NOMO-1 treated with DMSO at 0.1 percent for 48 hours (cell line): Measurements from ENCODE around the gene PDGFRB.

Experiments
- DNase-seq: peaks from one replicate; lab custom pipeline; 2025; ENCODE audit not compliant: unreplicated experiment; lab: John Stamatoyannopoulos, UW

The PDGFRB gene

GRCh38 chr5:150182774-150183173, 27.1 kb upstream of the PDGFRB start:
- no peak for DNase-seq

DNA sequence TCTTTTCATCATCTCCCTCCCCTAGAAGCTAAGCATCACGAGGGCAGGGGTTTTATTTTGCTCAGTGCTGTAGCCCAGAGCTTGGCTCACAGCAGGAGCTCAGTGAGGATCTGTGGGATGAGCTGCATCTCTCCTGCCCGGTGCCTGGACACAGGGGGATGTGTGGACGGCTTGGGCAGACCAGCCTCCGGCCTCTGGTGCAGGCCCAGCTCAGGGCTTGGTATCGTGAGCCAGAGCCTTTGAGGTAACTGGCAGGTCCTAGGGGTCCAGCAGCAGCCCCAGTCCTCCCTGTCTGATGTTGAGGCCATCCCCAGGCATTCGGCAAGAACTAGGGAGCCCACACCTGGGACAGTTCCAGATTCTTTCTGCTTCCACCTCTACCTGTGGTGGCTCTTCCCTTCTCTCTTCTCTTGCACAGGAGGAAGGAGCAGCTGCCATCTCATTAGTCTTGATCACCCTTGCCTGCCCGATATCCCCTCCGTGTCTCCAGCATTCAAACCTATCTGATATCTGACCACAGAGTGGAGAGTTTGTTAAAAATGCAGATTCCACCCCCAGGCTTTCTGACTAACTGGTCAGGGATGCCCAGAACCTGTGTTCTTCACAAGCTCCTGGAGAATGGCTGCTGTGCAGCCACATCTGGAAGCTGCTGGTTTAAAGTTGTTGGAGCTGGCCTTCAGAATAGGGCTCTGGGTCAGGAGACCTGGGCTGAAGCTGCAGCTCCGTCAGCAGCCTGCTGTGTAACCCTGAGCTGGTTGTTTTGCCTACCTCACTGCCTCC, 26.3 kb upstream of the PDGFRB start:
- DNase-seq, result no peak

DNA sequence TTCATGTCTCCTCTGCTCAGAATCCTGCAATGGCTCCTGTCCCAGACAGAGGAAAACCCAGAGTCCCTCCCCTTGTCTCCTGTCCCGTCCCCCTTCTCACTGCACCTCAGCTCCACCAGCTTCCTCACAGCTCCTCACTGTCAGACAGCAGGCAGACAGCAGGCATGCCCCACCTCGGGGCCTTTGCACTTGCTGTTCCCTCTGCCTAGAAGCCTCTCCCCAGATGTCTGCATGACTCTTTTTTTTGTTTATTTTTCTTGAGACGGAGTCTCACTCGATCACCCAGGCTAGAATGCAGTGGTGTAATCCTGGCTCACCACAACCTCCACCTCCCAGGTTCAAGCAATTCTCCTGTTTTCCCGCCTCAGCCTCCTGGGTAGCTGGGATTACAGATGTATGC, 25.4 kb upstream of the PDGFRB start:
- no peak for DNase-seq

DNA sequence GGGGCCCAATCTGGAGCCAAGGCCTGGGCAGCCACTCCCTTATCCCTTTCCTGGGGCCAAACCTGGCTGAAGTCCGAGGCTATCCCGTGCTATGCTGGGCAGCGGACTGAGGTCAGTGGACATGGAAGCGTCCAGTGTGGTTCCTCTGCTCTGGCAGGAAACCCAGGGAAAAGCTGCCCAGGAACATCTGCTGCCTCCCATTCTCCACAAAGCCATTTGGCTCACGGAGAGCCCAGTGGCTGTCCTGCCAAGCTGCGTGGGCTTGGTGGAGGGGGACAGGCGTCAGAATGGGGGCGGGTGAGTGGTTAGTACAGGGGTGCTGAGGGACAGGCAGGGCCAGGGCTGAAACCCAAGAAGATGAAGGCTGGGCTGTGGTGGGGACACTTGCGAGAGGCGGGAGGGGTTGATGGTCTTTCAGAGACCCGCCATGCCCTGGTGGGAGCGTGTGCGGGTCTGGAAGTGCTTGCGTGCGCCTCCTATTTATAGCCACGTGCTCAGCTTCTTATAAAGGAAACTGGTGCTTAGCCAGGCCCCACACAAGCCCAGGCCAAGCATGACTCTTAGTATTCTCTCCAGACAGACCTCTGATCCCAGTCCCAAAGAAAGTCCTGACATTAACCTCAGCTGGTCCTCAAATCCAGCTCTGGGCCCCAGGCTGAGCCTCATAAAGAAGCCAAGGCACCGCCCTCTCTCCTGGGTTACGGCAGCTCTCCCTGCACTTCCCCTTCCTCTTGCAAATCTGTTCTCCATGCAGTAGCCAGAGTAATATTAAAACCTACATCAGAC, 24.8 kb upstream of the PDGFRB start:
- peak; percentile 71 for DNase-seq

- no peak for DNase-seq
Observed at GRCh38 chr5:150179019-150179620, 23.5 kb upstream of the PDGFRB start.

DNA sequence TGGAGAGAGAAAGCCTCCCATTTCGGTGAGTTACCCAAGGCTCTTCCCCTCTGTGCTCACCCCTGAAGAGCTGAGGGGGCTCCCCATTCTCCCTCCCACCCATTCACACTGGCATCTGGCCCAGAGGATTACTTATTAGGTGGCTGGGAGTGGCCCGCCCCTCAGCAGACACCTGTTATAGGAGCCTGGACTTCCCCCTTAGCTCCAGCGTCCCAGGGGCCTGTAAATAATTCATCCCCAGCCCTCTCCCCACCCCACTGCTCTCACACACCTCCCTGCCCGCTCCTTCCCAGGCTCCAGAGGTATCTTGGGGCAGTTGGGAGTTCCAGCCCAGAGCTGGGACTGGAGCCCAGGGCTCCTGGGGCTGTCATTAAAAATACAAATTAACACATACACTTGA, 22.6 kb upstream of the PDGFRB start:
- no peak for DNase-seq

DNA sequence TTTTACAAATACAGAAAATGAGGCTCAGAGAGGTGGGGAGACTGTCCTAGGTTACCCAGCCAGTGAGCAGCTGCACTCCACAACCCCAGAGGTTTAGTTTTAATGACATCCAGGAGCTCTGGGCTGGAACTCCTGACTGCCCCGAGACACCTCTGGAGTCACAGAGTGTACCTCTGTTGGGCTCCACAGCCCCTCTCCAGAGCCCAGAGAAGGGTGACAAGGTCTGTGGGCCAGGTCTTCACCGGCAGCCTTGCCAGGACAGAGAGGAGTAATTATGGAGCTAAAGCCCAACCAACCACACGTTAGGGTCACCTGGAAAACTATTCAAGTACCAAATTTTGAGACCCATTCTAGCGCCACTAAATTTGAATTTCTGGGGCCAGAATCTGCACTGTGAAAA, 22.1 kb upstream of the PDGFRB start:
- no peak for DNase-seq

DNA sequence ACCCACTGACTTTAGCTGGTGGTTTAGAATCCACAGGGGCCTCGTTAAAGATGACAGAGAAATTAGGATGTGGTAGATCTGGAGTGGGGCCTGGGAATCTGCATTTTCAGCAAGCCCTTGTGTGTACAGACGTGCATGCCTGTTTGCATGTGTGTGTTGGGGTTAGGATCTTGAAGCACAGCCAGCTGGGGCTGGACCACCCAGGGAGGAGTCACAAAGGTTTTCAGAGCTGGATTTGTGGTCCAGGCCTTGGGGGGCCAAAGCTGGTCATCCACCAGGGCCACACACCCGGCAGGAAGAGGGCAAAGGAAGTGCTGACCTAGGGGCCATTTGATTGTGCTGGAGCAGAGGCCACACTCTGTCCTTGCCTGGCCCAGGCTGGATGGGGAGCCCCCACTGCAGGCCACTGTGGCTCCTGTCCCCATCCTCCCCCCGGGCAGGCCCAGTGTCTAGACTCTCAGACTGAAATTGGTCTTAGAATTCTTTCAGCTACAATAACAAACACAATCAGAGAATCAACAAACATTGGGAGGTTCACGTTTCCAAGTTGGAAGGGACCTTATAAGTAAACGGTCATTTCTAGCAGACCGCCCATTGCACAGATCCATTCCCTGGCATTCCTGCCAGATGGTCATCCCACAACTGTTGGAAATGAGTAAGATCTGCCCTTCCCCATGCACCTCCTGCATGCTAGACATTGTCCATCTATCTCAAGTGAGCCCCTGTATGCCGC, 21.3 kb upstream of the PDGFRB start:
- DNase-seq, result no peak

DNA sequence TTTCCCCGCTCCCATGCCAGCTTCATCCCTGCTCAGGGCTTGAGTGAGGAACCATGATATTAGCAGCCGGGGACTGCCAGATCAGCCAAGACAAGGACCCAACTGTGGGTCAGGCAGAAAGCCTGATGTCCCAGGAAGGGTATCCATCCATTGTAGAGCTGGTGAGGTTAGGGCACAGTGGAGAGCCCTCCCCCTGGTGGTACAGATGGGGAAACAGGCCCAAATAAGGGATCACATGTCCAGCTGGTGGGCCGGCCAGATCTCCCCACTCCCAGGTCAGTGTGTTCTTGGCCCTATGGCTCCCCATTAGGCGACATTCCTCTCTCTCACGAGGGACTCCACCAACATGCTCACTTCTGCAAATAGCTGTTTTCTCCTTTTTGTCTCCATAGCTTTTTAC, 19.9 kb upstream of the PDGFRB start:
- DNase-seq, result no peak

DNA sequence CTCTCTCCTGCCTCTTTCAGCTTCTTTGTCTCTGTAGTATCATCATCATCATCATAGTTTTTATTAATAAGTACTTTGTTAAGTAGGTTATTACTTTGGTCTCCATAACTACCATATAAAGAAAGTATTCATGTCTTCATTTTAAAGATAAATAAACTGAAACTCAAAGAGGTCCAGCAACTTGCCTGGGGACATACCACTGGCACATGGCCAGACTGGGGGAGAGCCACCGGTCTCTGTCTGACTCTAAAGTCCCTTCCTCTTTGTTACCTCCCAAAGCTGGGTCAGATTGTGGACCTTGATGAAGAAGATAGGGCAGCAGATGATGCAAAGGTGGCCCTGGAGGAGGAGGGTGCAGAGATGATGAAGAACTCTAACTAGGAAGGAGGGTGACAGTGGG, 19.4 kb upstream of the PDGFRB start:
- DNase-seq, result no peak

- DNase-seq, result no peak
Observed at GRCh38 chr5:150174285-150174684, 18.6 kb upstream of the PDGFRB start.

DNA sequence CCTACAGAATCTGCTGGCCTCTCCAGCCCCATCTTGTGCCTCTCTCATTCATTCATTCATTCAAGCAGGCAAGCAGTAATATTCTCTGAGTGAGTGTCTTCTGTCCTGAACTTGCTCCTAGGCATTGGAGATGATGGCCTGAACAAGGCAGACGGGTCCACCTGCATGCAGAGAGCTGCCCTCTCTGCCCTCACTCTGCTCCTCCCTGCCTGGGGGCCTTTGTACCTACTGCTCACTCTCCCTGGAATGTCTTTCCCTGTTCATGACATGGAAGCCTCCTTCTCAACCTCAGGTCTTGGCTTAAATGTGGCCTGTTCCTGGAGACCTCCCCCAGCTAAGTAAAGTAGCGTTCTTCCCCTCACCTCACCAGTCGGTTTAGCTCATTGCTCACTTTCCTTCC, 17.5 kb upstream of the PDGFRB start:
- DNase-seq, result no peak

- DNase-seq, result no peak
Observed at GRCh38 chr5:150172556-150172955, 16.9 kb upstream of the PDGFRB start.

- no peak for DNase-seq
Observed at GRCh38 chr5:150172145-150172544, 16.5 kb upstream of the PDGFRB start.

- no peak for DNase-seq
Observed at GRCh38 chr5:150168864-150169263, 13.2 kb upstream of the PDGFRB start.

DNA sequence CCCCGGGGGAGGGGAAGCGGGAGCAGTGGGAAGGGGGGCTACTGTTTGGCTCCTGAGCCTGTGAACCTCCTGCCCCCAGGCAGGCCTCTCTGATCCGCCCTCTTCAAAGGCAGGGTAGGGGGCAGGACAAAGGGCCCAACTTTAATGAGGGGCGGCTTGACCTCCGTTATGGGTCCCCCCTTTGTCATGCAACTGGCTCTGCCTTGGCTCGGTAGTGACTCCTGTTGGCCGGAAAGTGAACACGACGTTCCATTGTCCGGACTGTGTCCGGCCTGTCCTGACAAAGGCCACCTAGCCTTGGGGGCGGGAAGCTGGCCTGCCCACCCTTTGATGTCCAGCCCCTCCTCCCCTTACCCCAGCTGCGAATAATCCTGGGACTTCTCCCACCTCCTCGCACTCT, 12.3 kb upstream of the PDGFRB start:
- DNase-seq, result no peak

DNA sequence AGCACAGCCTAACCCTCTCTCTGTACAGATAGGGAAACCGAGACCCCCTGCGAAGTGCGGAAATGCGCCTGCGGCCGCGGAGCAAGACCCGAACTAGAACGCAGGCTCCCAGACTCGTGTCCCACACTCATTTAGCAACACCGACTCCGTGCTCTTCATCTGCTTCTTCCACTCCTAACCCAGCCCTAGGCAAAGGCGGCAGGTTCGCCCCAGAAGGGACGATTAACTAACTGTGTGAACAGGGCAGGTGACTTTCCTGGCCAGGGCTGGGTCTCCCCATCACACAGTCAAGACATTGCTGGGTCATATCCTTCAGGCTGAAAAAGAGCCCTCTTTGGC, 11.8 kb upstream of the PDGFRB start:
- no peak for DNase-seq

GRCh38 chr5:150166650-150167511, 11.2 kb upstream of the PDGFRB start, which contains the start of gene CDX1:
Gene CDX1, plus strand, starts transcription at chr5:150166778. Its CDS starts 99 bp downstream, at chr5:150166877.
- no peak for DNase-seq

GRCh38 chr5:150166037-150166649, 10.5 kb upstream of the PDGFRB start:
- DNase-seq, result no peak
